DND-41 (cell line): ENCODE results near the gene SLC10A1.

Experiments used
- ATAC-seq: fragments of 200-7000 bp; cut with Tn5 transposase; 3 replicates; pipeline ENCODE4 v1.9.1; 2021; ENCODE audit warnings: low read depth; ENCODE audit not compliant: insufficient read depth
- DNase-seq: peaks from one replicate; pipeline ENCODE4 v3.0.0-alpha.2; 2020
- H2AFZ ChIP-seq: 2 replicates; pipeline ENCODE4 v1.6.0; 2012; ENCODE audit warnings: low read depth, low read length
- H3K27ac ChIP-seq: 2 replicates; pipeline ENCODE4 v1.5.1; 2012; ENCODE audit warnings: low read length, inconsistent platforms
- H3K27me3 ChIP-seq: fragments of 200-600 bp; sonication (generic); 2 replicates; pipeline ENCODE4 v1.6.0; 2012; ENCODE audit warnings: low read length, mild to moderate bottlenecking, inconsistent platforms; ENCODE audit not compliant: insufficient read depth, poor library complexity
- H3K36me3 ChIP-seq: 2 replicates; pipeline ENCODE4 v1.5.1; 2012; ENCODE audit warnings: low read length, inconsistent platforms; ENCODE audit not compliant: insufficient read depth
- H3K4me1 ChIP-seq: 2 replicates; pipeline ENCODE4 v1.5.1; 2012; ENCODE audit warnings: mild to moderate bottlenecking, low read length; ENCODE audit not compliant: insufficient read depth
- H3K4me2 ChIP-seq: 2 replicates; pipeline ENCODE4 v1.6.0; 2012; ENCODE audit warnings: mild to moderate bottlenecking, moderate library complexity, low read length, inconsistent platforms; ENCODE audit not compliant: insufficient read depth
- H3K4me3 ChIP-seq, 2 experiments: fragments of 200-600 bp in 1 of 2; shearing (Covaris generic) in 1 of 2; 2 replicates each; pipeline ENCODE4 v1.5.1; 2012 to 2016; ENCODE audit warnings: inconsistent platforms in 2 of 2, low read length in 2 of 2, mild to moderate bottlenecking in 2 of 2, low read depth in 1 of 2, moderate library complexity in 1 of 2
- H3K79me2 ChIP-seq: 2 replicates; pipeline ENCODE4 v1.6.0; 2012; ENCODE audit warnings: low read length, inconsistent platforms; ENCODE audit not compliant: insufficient read depth
- H3K9ac ChIP-seq: 2 replicates; pipeline ENCODE4 v1.6.0; 2012; ENCODE audit warnings: low read depth, mild to moderate bottlenecking, inconsistent platforms, low read length, moderate library complexity
- H3K9me3 ChIP-seq: 2 replicates; pipeline ENCODE4 v1.5.1; 2012; ENCODE audit warnings: low read length, moderate library complexity, mild to moderate bottlenecking, inconsistent platforms; ENCODE audit not compliant: insufficient read depth, severe bottlenecking
- H4K20me1 ChIP-seq: 2 replicates; pipeline ENCODE4 v1.6.0; 2012; ENCODE audit warnings: low read length; ENCODE audit not compliant: insufficient read depth
- CTCF ChIP-seq: IDR thresholded peaks from 2 replicates; pipeline ENCODE4 v1.5.1; 2012; ENCODE audit warnings: borderline replicate concordance, low read length, moderate library complexity, mild to moderate bottlenecking; ENCODE audit not compliant: poor library complexity, severe bottlenecking; ENCODE audit errors: extremely low read depth
- EZH2 ChIP-seq: IDR thresholded peaks from 3 replicates; pipeline ENCODE4 v1.6.1; 2012; ENCODE audit warnings: borderline replicate concordance, low read depth, mild to moderate bottlenecking, moderate library complexity, low read length, inconsistent platforms; ENCODE audit not compliant: severe bottlenecking

Gene SLC10A1

DNA sequence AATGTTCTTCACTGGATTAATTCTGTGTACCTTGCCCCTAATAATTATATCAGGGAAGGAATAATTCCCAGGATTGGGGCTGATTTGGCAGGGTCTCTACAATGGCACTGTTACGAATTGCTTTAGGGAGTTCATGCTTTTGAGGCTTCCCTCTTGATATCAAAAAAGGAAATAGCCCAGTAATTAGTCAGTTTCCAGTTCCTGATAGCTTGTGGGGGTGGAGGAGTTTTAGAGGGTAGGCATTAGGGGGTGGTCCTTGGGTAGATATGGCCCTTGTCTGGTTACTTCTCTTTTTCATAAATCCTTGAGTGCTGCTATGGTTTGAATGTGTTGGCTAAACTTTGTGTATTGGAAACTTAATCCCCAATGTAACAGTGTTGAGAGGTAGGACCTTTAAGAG lies 36.2 kb downstream of the SLC10A1 start:
- no peak overlapping the region for H3K27ac ChIP-seq
- H3K9me3 ChIP-seq, result no peaks in the 10 kb centered on the region
- peaks cover 3% of the 10 kb centered on the region for H3K4me1 ChIP-seq
- H3K27me3 ChIP-seq, result no peaks in the 10 kb centered on the region
- H3K9ac ChIP-seq, result no peak overlapping the region
- no peaks in the 10 kb centered on the region for H3K36me3 ChIP-seq
- no peak overlapping the region for H3K4me2 ChIP-seq
- DNase-seq (no peak), ATAC-seq (no peak)
- H3K4me3 ChIP-seq, result no peak overlapping the region
- no peaks in the 10 kb centered on the region for H4K20me1 ChIP-seq
- no peak for TF ChIP-seq EZH2
- no peak for TF ChIP-seq CTCF
- no peaks in the 10 kb centered on the region for H3K79me2 ChIP-seq
- H2AFZ ChIP-seq, result no peak overlapping the region

DNA sequence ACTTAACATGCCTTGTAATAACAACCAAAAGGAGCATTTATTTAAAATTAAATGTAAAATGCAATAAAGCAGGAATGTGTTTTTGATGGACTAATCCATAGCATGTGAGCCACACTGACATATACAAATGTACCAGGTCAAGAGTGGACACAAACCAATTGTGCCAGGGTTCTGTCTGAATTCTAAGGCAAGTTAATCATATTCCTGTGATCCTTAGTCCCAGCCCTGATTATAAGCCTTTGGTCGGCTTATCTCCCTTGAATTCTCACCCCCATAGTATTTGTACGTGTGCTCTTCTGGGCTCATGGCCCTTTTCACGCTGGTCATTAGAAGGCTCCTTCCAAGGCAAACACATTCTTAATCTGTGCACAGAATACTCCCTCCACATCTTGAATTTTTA lies 40.7 kb downstream of the SLC10A1 start:
- Histone ChIP-seq H3K4me2 (no peak overlapping the region), H3K27ac (no peak overlapping the region), H3K27me3 (no peaks in the 10 kb centered on the region), H4K20me1 (no peaks in the 10 kb centered on the region), H2AFZ (no peak overlapping the region), H3K79me2 (no peaks in the 10 kb centered on the region), H3K36me3 (no peaks in the 10 kb centered on the region), H3K9me3 (no peaks in the 10 kb centered on the region), H3K4me3 (no peak overlapping the region), H3K4me1 (no peaks in the 10 kb centered on the region), H3K9ac (no peak overlapping the region)
- no peak for DNase-seq
- no peak for ATAC-seq
- no peak for TF ChIP-seq CTCF
- TF ChIP-seq EZH2, result no peak

DNA sequence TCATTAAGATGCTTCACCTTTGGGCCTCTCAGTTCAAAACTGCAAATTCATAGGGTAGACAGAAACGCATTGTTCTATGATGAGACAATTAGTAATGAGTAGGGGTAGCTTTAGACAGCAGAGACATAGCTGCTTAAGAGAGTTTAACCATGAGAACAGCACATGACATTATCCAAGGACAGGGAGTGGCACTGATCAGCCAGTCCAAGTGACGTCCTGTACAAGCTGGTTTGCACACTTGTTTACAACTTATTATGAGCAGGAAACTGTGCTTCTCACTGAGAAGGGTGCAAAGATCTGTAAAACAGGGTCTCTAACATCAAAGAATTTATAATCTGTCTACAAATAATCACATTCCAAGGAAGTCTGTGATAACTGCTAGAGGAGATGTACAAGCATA lies 41.3 kb downstream of the SLC10A1 start:
- H3K79me2 ChIP-seq, result no peaks in the 10 kb centered on the region
- ATAC-seq (no peak), DNase-seq (no peak)
- no peaks in the 10 kb centered on the region for H3K27me3 ChIP-seq
- TF ChIP-seq EZH2 (no peak), CTCF (no peak)
- H3K4me1 ChIP-seq, result no peaks in the 10 kb centered on the region
- H3K4me2 ChIP-seq, result no peak overlapping the region
- H3K4me3 ChIP-seq, result no peak overlapping the region
- H4K20me1 ChIP-seq, result no peaks in the 10 kb centered on the region
- no peak overlapping the region for H2AFZ ChIP-seq
- H3K9ac ChIP-seq, result no peak overlapping the region
- H3K9me3 ChIP-seq, result no peaks in the 10 kb centered on the region
- H3K36me3 ChIP-seq, result no peaks in the 10 kb centered on the region
- H3K27ac ChIP-seq, result no peak overlapping the region

DNA sequence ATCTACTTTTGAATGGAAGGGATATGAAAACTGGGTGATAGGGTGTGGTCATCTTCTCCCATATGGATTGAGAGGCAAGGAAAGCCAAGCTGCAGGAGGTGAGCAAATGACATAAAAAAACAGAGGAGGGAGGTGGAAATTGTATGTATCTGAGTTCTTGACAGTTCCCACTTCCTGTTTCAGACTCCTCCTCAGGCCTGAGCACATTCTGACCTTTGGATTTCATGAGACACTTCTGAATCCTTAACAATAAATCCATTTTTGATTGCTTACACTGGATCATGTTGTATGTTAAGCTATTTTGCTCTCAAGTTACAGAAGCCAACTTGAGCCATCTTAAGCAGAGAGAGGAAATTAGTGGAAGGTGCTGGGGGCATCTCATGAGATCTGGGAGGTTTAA lies 41.7 kb downstream of the SLC10A1 start:
- no peaks in the 10 kb centered on the region for H3K79me2 ChIP-seq
- TF ChIP-seq EZH2, result no peak
- no peak for TF ChIP-seq CTCF
- no peak overlapping the region for H3K4me3 ChIP-seq
- ATAC-seq (no peak), DNase-seq (no peak)
- no peaks in the 10 kb centered on the region for H3K9me3 ChIP-seq
- H3K27me3 ChIP-seq, result no peaks in the 10 kb centered on the region
- no peak overlapping the region for H2AFZ ChIP-seq
- no peak overlapping the region for H3K9ac ChIP-seq
- no peaks in the 10 kb centered on the region for H4K20me1 ChIP-seq
- no peaks in the 10 kb centered on the region for H3K36me3 ChIP-seq
- no peaks in the 10 kb centered on the region for H3K4me1 ChIP-seq
- no peak overlapping the region for H3K27ac ChIP-seq
- no peak overlapping the region for H3K4me2 ChIP-seq
